Panc1 (cell line): ENCODE measurements around the gene GATAD2B. TPM values are rescaled to one million over a fixed set of nuclear protein-coding genes. Genes with fewer than 3 reads are reported as not detected.

ENCODE experiments used
- ATAC-seq: fragments of 200-7000 bp; cut with Tn5 transposase; 2 replicates; pipeline ENCODE4 v1.9.1; 2020; ENCODE audit warnings: mild to moderate bottlenecking, moderate library complexity
- BruUV-seq: library from RNA; stranded (reverse); fragments of 400-500 nt; replicated peaks from 2 replicates; lab custom pipeline; 2021; lab: Mats Ljungman, UMichigan
- CTCF ChIA-PET: fragments of 300-600 bp; sonication (Branson Sonifier 250); formaldehyde crosslinking; loops from one replicate; lab custom pipeline; 2022; ENCODE audit warnings: antibody characterized with exemption; lab: Charles Lee
- POLR2A ChIA-PET: fragments of 300-600 bp; sonication (Branson Sonifier 250); formaldehyde crosslinking; loops from one replicate; lab custom pipeline; 2022; ENCODE audit warnings: antibody characterized with exemption; lab: Charles Lee
- DNase-seq: peaks from one replicate; pipeline ENCODE4 v3.0.0-alpha.2; 2010; ENCODE audit warnings: low read depth, low spot score
- H3K27ac ChIP-seq: 2 replicates; pipeline ENCODE4 v1.5.1; 2011; ENCODE audit warnings: mild to moderate bottlenecking, low read length, inconsistent platforms
- H3K27me3 ChIP-seq: fragments of 200-500 bp; sonication (Bioruptor generic); 2 replicates; pipeline ENCODE4 v1.6.0; 2014; ENCODE audit warnings: low read length, inconsistent platforms; ENCODE audit not compliant: control insufficient read depth, insufficient read depth
- H3K36me3 ChIP-seq: fragments of 200-500 bp; sonication (Bioruptor generic); 2 replicates; pipeline ENCODE4 v1.5.1; 2014; ENCODE audit warnings: inconsistent platforms, mild to moderate bottlenecking, low read length, moderate library complexity; ENCODE audit not compliant: control insufficient read depth, insufficient read depth
- H3K4me1 ChIP-seq: 2 replicates; pipeline ENCODE4 v1.5.1; 2011; ENCODE audit warnings: inconsistent platforms, mild to moderate bottlenecking, low read length, moderate library complexity; ENCODE audit not compliant: control insufficient read depth, insufficient read depth
- H3K4me3 ChIP-seq, 2 experiments: 2 replicates each; pipeline ENCODE4 v1.5.1; 2011 to 2012; ENCODE audit warnings: low read depth in 2 of 2, low read length in 2 of 2, mild to moderate bottlenecking in 2 of 2, inconsistent platforms in 1 of 2, moderate library complexity in 1 of 2
- H3K9me3 ChIP-seq: fragments of 200-500 bp; sonication (Bioruptor generic); 2 replicates; pipeline ENCODE4 v1.5.1; 2014; ENCODE audit warnings: low read depth, mild to moderate bottlenecking, inconsistent platforms, low read length, moderate library complexity; ENCODE audit not compliant: control insufficient read depth, insufficient read depth
- CTCF ChIP-seq: fragments of 450-650 bp; IDR thresholded peaks from 2 replicates; pipeline ENCODE4 v1.5.1; 2017; ENCODE audit warnings: mild to moderate bottlenecking
- POLR2AphosphoS5 ChIP-seq: IDR thresholded peaks from 2 replicates; pipeline ENCODE4 v1.6.1; 2012; ENCODE audit warnings: mild to moderate bottlenecking, low read depth, low read length, moderate library complexity
- REST ChIP-seq, 2 experiments: IDR thresholded peaks; 2 replicates each; pipeline ENCODE4 v1.6.1; 2011 to 2012; ENCODE audit warnings: low read depth in 2 of 2, control low read depth in 1 of 2, low read length in 1 of 2, mild to moderate bottlenecking in 1 of 2, moderate library complexity in 1 of 2; ENCODE audit not compliant: insufficient read depth in 1 of 2
- SIN3A ChIP-seq: IDR thresholded peaks from 2 replicates; pipeline ENCODE4 v1.6.1; 2012; ENCODE audit warnings: low read depth, mild to moderate bottlenecking, low read length, moderate library complexity, borderline replicate concordance; ENCODE audit not compliant: insufficient read depth
- TCF7L2 ChIP-seq: IDR thresholded peaks from 2 replicates; pipeline ENCODE4 v1.6.1; 2011; ENCODE audit warnings: mild to moderate bottlenecking, low read depth, low read length, inconsistent platforms
- in situ Hi-C: cut with HindIII; loops from 2 replicates; pipeline ENCODE4 v1.10.0; 2016; ENCODE audit warnings: low sequenced_read_pairs, low pct_unique_long_range_greater_than_20kb
- intact Hi-C: fragments of 100-400 bp; cut with micrococcal nuclease; formaldehyde crosslinking; loops from one replicate; pipeline ENCODE4 v1.10.0; 2022; ENCODE audit not compliant: unreplicated experiment
- total RNA-seq: library from RNA; stranded (reverse); gene quantifications from one replicate; pipeline ENCODE4 v1.2.1, GENCODE V29; 2021; ENCODE audit not compliant: unreplicated experiment

Gene GATAD2B
- total RNA-seq, 1 experiment from 2014 or later: 47.2 TPM

DNA sequence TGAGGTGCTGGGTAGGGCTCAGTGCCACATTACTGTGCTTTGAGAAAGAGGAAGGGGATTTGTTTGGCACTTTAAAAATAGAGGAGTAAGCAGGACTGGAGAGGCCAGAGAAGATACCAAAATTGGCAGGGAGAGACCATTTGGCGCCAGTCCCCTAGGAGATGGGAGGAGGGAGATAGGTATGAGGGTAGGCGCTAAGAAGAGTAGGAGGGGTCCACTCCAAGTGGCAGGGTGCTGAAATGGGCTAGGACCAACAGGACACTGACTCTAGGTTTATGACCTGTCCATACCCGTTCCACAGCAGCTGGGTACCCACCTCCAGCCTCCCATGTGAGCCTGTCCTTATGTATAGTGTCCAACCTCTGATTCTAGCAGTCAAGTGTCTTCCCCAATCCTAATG, 36.7 kb upstream of the GATAD2B start:
- ChIA-PET POLR2A (no interaction called here), CTCF (no interaction called here)
- peaks cover 32% of the 10 kb centered on the region for H3K4me1 ChIP-seq
- H3K36me3 ChIP-seq: no peaks in the 10 kb centered on the region; the same call in 1 of the 2 replicates
- ATAC-seq (no peak), DNase-seq (no peak)
- TF ChIP-seq CTCF (no peak), TCF7L2 (no peak), SIN3A (no peak), REST (IDR thresholded peaks at IDR 0.05; ENCODE audit: insufficient read depth in 1 of 2, low read depth in 2 of 2, low read length in 1 of 2) (no peak), POLR2AphosphoS5 (no peak)
- TSS peak; percentile 33 for BruUV-seq
- H3K4me3 ChIP-seq: no peak overlapping the region
- H3K27ac ChIP-seq: peak overlapping the region; percentile 86; the same call in 1 of the 2 replicates
- H3K27me3 ChIP-seq: no peaks in the 10 kb centered on the region
- in situ Hi-C loops: no loop called here
- intact Hi-C loops: no loop called here
- H3K9me3 ChIP-seq: no peaks in the 10 kb centered on the region

- H3K27me3 ChIP-seq: no peaks in the 10 kb centered on the region
- CTCF ChIA-PET: no interaction called here
- H3K4me3 ChIP-seq: peak overlapping the region; percentile 31 to 80; a peak in 3 of 4 replicates
- no peaks in the 10 kb centered on the region; the same call in 1 of the 2 replicates for H3K36me3 ChIP-seq
- in situ Hi-C loops (no loop called here), intact Hi-C loops (no loop called here)
- H3K4me1 ChIP-seq: peaks cover 32% of the 10 kb centered on the region
- BruUV-seq: no TSS peak
- ATAC-seq (no peak), DNase-seq (no peak)
- TF ChIP-seq REST (IDR thresholded peaks at IDR 0.05; ENCODE audit: insufficient read depth in 1 of 2, low read depth in 2 of 2, low read length in 1 of 2) (no peak), CTCF (no peak), POLR2AphosphoS5 (no peak)
- H3K27ac ChIP-seq: peak overlapping the region; percentile 86
- H3K9me3 ChIP-seq: no peaks in the 10 kb centered on the region
- POLR2A ChIA-PET: interaction anchor here (0.6 kb wide), 1 partner anchor 13 kb away, joined by 3 read pairs; the partner anchor contains the start of gene DENND4B
Measured at GRCh38 chr1:153958961-153959260, 36.1 kb upstream of the GATAD2B start.
